HG02970 (cell line): ENCODE results near the gene CCDC167.

Experiments used
- ATAC-seq: cut with Tn5 transposase; IDR thresholded peaks from one replicate; pipeline ENCODE4 v1.9.1; 2021; ENCODE audit warnings: mild to moderate bottlenecking, moderate library complexity, moderate number of reproducible peaks; ENCODE audit not compliant: unreplicated experiment, low FRiP score

Gene CCDC167

GRCh38 chr6:37499433-37500293, at the start of gene CCDC167:
Gene CCDC167, minus strand, starts transcription at chr6:37499893. Its CDS starts 30 bp downstream, at chr6:37499863.
- ATAC-seq = peak; percentile 84

- ATAC-seq = no peak
These were observed 49.5 kb upstream of the CCDC167 start for GRCh38 chr6:37549154-37549553.

- ATAC-seq = no peak
These were observed 48.5 kb upstream of the CCDC167 start for GRCh38 chr6:37548067-37548674.

GRCh38 chr6:37547564-37548061, 47.9 kb upstream of the CCDC167 start:
- no peak for ATAC-seq

- no peak for ATAC-seq
These were observed 46.6 kb upstream of the CCDC167 start for GRCh38 chr6:37546141-37546871.

- ATAC-seq = no peak
These were observed 44.8 kb upstream of the CCDC167 start for GRCh38 chr6:37544530-37544929.

- ATAC-seq = no peak
These were observed 43.7 kb upstream of the CCDC167 start for GRCh38 chr6:37543361-37543760.

GRCh38 chr6:37541346-37541745, 41.7 kb upstream of the CCDC167 start:
- ATAC-seq = no peak

- no peak for ATAC-seq
These were observed 40.7 kb upstream of the CCDC167 start for GRCh38 chr6:37540390-37540789.

- no peak for ATAC-seq
These were observed 40.3 kb upstream of the CCDC167 start for GRCh38 chr6:37540029-37540352.

- ATAC-seq = no peak
These were observed 39.7 kb upstream of the CCDC167 start for GRCh38 chr6:37539171-37540028.

GRCh38 chr6:37538107-37538506, 38.4 kb upstream of the CCDC167 start:
- ATAC-seq = no peak

GRCh38 chr6:37537548-37537947, 37.9 kb upstream of the CCDC167 start:
- no peak for ATAC-seq

GRCh38 chr6:37536491-37537190, 36.9 kb upstream of the CCDC167 start:
- ATAC-seq = no peak

GRCh38 chr6:37535759-37536490, 36.2 kb upstream of the CCDC167 start:
- ATAC-seq = no peak

GRCh38 chr6:37535428-37535758, 35.7 kb upstream of the CCDC167 start:
- ATAC-seq = no peak

GRCh38 chr6:37534893-37535292, 35.2 kb upstream of the CCDC167 start:
- no peak for ATAC-seq

GRCh38 chr6:37532122-37532521, 32.4 kb upstream of the CCDC167 start:
- no peak for ATAC-seq

- no peak for ATAC-seq
These were observed 31.8 kb upstream of the CCDC167 start for GRCh38 chr6:37531437-37532036.
